Colonic mucosa (tissue), 4 donors: ENCODE data around the gene SLCO4A1. TPM values are rescaled to one million over a fixed set of nuclear protein-coding genes. Genes with fewer than 3 reads are reported as not detected.

Source experiments
- DNase-seq: peaks from one replicate; pipeline ENCODE4 v3.0.0-alpha.2; 2020
- H3K27ac ChIP-seq: fragments of 200-600 bp; one replicate; pipeline ENCODE4 v1.8.0; 2021
- H3K27me3 ChIP-seq: fragments of 200-600 bp; one replicate; pipeline ENCODE4 v1.8.0; 2021
- H3K36me3 ChIP-seq: fragments of 200-600 bp; one replicate; pipeline ENCODE4 v1.8.0; 2021
- H3K4me1 ChIP-seq: fragments of 200-600 bp; one replicate; pipeline ENCODE4 v1.8.0; 2021; ENCODE audit warnings: mild to moderate bottlenecking
- H3K4me3 ChIP-seq: fragments of 200-600 bp; one replicate; pipeline ENCODE4 v1.8.0; 2021
- H3K9ac ChIP-seq, 2 donors: one replicate each; pipeline ENCODE4 v1.7.0; 2013; ENCODE audit warnings: control low read depth in 2 of 2, low read depth in 2 of 2, low read length in 2 of 2
- H3K9me3 ChIP-seq: fragments of 200-600 bp; one replicate; pipeline ENCODE4 v1.8.0; 2021
- intact Hi-C: fragments of 100-400 bp; cut with DNase I; formaldehyde crosslinking; loops from one replicate; pipeline ENCODE4 v1.14.1; 2022
- total RNA-seq, 2 donors: library from RNA; stranded (reverse); fragmentation: NEBNext Ultra II Directional in 1 of 2; extraction: Animal tissue kit (Norgen Biotek cat#: 25700) in 1 of 2; gene quantifications; one replicate each; pipeline ENCODE4 v1.2.1, GENCODE V29; 2021
- TF ChIP-seq, protein P1 (sequence below): fragments of 200-600 bp; IDR thresholded peaks from one replicate; pipeline ENCODE4 v1.8.0; 2022; ENCODE audit warnings: antibody characterized with exemption, mild to moderate bottlenecking
- donor health status: healthy.
- donor health status: DM: no; HTN: no; CAD: no.
- donor health status: DM: no; HTN: no; CAD: no.

SLCO4A1 gene
- total RNA-seq, result 10 to 100 TPM; 39.7 to 42.9 TPM

DNA sequence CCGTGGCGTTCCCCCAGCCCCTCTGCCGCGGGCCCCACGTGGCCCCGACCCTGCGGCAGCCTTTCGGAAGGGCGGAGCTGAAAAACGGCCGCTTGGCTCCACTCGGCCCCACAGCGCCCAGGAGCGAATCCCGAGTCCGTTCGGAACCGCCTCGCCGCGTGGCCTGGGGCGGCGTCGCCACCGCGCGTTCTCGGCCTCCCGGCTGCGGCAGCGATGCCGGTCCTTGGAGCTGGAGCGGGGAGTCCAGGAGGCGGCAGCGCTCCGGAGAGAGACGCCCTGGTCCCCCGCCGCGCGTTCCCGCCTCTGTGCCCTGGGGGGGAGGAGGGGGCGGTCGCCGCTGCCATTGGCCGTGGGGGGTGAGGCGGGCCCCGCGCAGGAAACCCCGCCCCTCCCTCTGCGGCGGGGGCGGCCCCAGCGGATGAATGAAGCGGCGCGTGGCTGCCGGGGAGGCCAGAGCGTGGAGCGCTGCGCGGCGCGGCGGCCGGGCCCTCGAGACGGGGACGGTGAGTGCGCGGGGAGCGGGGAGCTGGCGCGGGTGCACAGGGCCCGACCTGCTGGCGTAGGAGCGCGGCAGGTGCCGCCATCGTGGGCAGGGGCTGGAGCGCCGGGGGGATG is at the start of gene SLCO4A1:
TSS of gene SLCO4A1 (plus strand) at position 453 of the 615 bp plus-strand sequence. CDS start 13,952 bp downstream, outside the sequence.
- Histone ChIP-seq H3K27me3 (no peaks in the 10 kb centered on the region), H3K4me3 (peak within 1 kb of the TSS; percentile 68), H3K4me1 (peaks cover 37% of the 10 kb centered on the region), H3K27ac (peak within 1 kb of the TSS; percentile 84), H3K9ac (peak within 1 kb of the TSS; percentile 57 to 72), H3K9me3 (no peaks in the 10 kb centered on the region), H3K36me3 (no peaks in the 10 kb centered on the region)
- TF ChIP-seq, protein P1, sequence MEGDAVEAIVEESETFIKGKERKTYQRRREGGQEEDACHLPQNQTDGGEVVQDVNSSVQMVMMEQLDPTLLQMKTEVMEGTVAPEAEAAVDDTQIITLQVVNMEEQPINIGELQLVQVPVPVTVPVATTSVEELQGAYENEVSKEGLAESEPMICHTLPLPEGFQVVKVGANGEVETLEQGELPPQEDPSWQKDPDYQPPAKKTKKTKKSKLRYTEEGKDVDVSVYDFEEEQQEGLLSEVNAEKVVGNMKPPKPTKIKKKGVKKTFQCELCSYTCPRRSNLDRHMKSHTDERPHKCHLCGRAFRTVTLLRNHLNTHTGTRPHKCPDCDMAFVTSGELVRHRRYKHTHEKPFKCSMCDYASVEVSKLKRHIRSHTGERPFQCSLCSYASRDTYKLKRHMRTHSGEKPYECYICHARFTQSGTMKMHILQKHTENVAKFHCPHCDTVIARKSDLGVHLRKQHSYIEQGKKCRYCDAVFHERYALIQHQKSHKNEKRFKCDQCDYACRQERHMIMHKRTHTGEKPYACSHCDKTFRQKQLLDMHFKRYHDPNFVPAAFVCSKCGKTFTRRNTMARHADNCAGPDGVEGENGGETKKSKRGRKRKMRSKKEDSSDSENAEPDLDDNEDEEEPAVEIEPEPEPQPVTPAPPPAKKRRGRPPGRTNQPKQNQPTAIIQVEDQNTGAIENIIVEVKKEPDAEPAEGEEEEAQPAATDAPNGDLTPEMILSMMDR, result no peak
- intact Hi-C loops, result no loop called here
- DNase-seq, result peak; percentile 85

GRCh38 chr20:62592506-62593177 is 49.7 kb upstream of the SLCO4A1 start:
- no peak overlapping the region for H3K9ac ChIP-seq
- DNase-seq, result no peak
- TF ChIP-seq, protein P1, result no peak
- no peaks in the 10 kb centered on the region for H3K4me1 ChIP-seq
- H3K36me3 ChIP-seq, result no peaks in the 10 kb centered on the region
- peaks cover 6% of the 10 kb centered on the region for H3K27me3 ChIP-seq
- intact Hi-C loops, result no loop called here
- H3K9me3 ChIP-seq, result no peaks in the 10 kb centered on the region
- H3K4me3 ChIP-seq, result no peak overlapping the region
- no peak overlapping the region for H3K27ac ChIP-seq

GRCh38 chr20:62593616-62594015 is 48.7 kb upstream of the SLCO4A1 start:
- Histone ChIP-seq H3K9me3 (no peaks in the 10 kb centered on the region), H3K27ac (no peak overlapping the region), H3K27me3 (peaks cover 8% of the 10 kb centered on the region), H3K9ac (no peak overlapping the region), H3K36me3 (no peaks in the 10 kb centered on the region), H3K4me1 (no peaks in the 10 kb centered on the region), H3K4me3 (no peak overlapping the region)
- DNase-seq, result no peak
- TF ChIP-seq, protein P1, result no peak
- intact Hi-C loops, result no loop called here

- no peak overlapping the region for H3K27ac ChIP-seq
- intact Hi-C loops, result no loop called here
Measured at GRCh38 chr20:62595069-62595468, 47.2 kb upstream of the SLCO4A1 start.

GRCh38 chr20:62595491-62595890 is 46.8 kb upstream of the SLCO4A1 start:
- no peaks in the 10 kb centered on the region for H3K36me3 ChIP-seq
- peaks cover 8% of the 10 kb centered on the region for H3K27me3 ChIP-seq
- no peak overlapping the region for H3K9ac ChIP-seq
- H3K27ac ChIP-seq, result no peak overlapping the region
- TF ChIP-seq, protein P1, result no peak
- DNase-seq, result peak; percentile 61
- H3K4me1 ChIP-seq, result no peaks in the 10 kb centered on the region
- H3K4me3 ChIP-seq, result no peak overlapping the region
- H3K9me3 ChIP-seq, result no peaks in the 10 kb centered on the region
- intact Hi-C loops, result no loop called here

More at GRCh38 chr20:62595069-62595468, 47.2 kb upstream of the SLCO4A1 start:
- Histone ChIP-seq H3K4me1 (no peaks in the 10 kb centered on the region), H3K36me3 (no peaks in the 10 kb centered on the region), H3K9ac (no peak overlapping the region), H3K27me3 (peaks cover 8% of the 10 kb centered on the region), H3K4me3 (no peak overlapping the region), H3K9me3 (no peaks in the 10 kb centered on the region)
- TF ChIP-seq, protein P1, result no peak
- DNase-seq, result no peak
